ENCODE measurements around the gene SMG6.

SMG6 gene

DNA sequence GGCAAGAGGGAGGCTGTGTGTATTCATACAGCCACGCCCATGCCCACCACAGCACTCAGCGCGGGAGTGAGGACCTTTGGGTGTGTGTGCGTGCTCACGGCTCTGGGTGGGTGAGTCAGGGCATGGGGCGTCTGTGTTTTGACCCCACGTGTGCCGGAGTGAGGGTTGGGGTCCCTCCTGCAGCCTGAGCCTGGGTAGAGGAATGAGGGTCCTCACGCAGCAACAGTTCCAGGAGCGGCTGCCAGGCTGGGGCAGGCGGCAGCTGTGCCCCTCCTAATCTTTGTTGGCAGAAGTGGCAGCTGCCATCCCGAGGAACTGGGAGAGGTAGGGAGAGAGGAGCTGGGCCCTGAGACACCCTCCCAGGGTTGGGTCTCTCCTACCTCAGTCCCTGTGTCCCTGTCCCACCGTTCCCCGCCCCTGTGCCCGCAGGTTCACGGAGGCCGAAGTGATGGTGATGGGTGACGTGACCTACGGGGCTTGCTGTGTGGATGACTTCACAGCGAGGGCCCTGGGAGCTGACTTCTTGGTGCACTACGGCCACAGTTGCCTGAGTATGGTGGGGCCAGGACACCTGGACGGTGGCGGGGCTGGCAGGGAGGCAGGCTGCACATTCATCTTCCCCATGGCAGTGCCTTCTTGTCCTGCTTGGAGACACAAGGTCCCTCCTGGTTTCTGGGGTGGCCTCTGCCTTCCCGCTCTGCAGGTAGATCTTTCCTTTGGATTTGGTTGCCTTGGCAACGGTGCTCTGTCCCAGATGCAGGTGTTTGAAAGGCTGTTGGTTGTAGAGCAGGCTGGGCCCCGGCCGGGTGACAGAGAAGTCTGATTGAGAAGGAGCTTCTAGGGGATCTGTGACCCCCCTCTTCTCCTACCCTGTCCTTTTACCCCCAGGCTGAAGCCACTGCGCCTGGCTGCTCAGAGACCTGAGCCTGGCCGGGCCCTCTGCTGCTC is 267.8 kb downstream of the SMG6 start:
- no peak for TF ChIP-seq CTCF (IDR thresholded peaks at IDR 0.05; ENCODE audit: extremely low read depth, missing control alignments)
- no peak for DNase-seq (ENCODE audit: low spot score)

DNA sequence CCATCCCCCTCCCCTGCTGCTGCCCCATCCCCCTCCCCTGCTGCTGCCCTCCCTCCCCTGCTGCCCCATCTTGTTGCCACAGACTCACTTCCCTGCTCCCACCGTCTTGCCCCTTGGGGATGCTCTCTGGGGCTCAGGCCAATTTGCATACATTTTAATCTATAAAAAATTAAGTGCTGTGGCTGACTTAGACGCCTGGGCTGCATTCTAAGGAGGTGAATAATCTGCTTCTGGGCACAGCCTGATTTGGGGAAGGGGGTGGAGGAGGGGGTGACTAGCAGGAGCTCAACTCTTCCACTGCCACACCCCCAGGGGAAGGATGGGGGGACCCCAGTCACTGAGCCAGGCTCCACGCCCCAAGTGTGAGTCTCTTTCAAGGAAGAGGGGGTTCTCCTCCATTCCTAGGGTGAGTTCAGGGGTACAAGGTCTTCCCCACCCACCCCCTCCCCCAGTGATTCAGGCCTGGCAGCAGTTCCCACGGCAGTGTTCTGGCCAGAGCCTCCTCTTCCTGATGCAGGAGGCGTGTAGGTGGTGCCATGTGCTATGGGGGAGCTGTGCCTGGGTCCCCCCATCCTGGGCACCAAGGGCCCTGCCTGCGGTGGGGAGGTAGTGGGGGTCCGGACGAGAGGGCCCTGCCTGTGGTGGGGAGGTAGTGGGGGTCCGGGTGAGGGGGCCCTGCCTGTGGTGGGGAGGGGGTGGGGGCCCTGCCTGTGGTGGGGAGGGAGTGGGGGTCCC is 268.6 kb downstream of the SMG6 start:
- DNase-seq (ENCODE audit: low spot score) = no peak
- TF ChIP-seq CTCF (IDR thresholded peaks at IDR 0.05; ENCODE audit: extremely low read depth, missing control alignments) = no peak

DNA sequence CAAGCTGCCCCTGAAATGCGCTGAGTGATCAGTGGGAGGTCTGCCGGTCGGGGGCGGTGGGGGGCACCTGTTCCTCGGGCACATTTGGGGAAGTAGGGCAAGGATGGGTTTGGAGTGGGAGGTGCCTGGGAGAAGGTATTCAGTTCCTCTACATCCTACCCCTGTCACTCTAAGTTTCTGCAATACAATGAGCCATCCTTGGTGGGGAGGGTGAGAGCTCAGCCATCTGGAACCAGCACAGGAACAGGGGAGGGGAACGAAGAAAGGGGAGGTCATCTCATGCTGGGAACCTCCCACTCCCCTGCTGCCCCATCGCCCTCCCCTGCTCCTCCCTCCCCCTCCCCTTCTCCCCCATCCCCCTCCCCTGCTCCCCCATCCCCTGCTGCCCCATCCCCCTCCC is 269.4 kb downstream of the SMG6 start:
- DNase-seq (ENCODE audit: low spot score) = no peak
- no peak for TF ChIP-seq CTCF (IDR thresholded peaks at IDR 0.05; ENCODE audit: extremely low read depth, missing control alignments)

DNA sequence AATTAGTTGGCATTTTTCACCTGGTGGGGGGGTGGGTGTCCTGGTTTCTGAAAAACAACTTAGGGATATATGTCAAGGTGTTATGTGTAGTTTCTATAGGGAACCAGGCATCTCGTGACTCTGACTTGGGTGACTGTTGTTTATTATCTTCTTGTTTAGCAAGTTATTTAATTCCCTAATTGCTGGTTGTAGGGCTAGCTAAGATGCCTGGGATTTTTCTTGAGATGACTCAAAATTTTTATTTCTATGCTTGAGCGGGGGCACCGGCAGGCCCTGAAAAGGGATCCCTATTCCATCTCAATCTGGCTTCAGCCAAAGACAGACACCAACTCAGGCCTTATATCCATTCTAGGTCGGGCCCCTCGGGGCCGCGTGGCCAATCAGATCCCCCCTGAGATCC is 270.4 kb downstream of the SMG6 start:
- TF ChIP-seq CTCF (IDR thresholded peaks at IDR 0.05; ENCODE audit: extremely low read depth, missing control alignments) = no peak
- DNase-seq (ENCODE audit: low spot score) = no peak

- TF ChIP-seq CTCF (IDR thresholded peaks at IDR 0.05; ENCODE audit: extremely low read depth, missing control alignments) = peak; percentile 66
- DNase-seq (ENCODE audit: low spot score) = no peak
Observed at GRCh38 chr17:2030779-2031163, 272.8 kb downstream of the SMG6 start.

- TF ChIP-seq CTCF (IDR thresholded peaks at IDR 0.05; ENCODE audit: extremely low read depth, missing control alignments) = no peak
- DNase-seq (ENCODE audit: low spot score) = peak; percentile 93
Observed at GRCh38 chr17:2029911-2030778, 273.4 kb downstream of the SMG6 start, which contains the start of gene DPH1. DPH1 (plus strand) TSS chr17:2030153; CDS start chr17:2030170, 17 bp downstream.

Data from GM20000 (cell line).